Measurements from ENCODE around the gene BMP6. TPM values are rescaled to one million over a fixed set of nuclear protein-coding genes. Genes with fewer than 3 reads are reported as not detected.

Gene BMP6
- total and polyA plus RNA-seq, 12 donors: 0.59 to 4.1 (median 2.6) TPM

GRCh38 chr6:7899101-7899888, 173.4 kb downstream of the BMP6 start:
- peaks cover 0 to 100% (median 56%) of the 10 kb centered on the region in 9 donors for H3K36me3 ChIP-seq
- H3K9me3 ChIP-seq: no peaks in the 10 kb centered on the region
- no peaks in the 10 kb centered on the region for H3K27me3 ChIP-seq
- intact Hi-C loops (cut with DNase I): no loop called here
- H3K4me1 ChIP-seq: peaks cover 0 to 8% (median 0%) of the 10 kb centered on the region in 9 donors
- WGBS, 2 donors: 82 to 83% methylated on average over 5 of the region's 5 CpGs
- ATAC-seq (peak in 4 of 8 donors; percentile 22 to 41 (median 38)), DNase-seq (no peak)
- H3K4me3 ChIP-seq: no peak overlapping the region
- H3K27ac ChIP-seq: no peak overlapping the region
- TF ChIP-seq CTCF (IDR thresholded peaks at IDR 0.05): peak in 4 of 9 donors; percentile 7 to 26 (median 16)

GRCh38 chr6:7899889-7900213, 174.0 kb downstream of the BMP6 start:
- intact Hi-C loops (cut with DNase I): loop anchor here in 5 of 10 donors (5.0 to 10.0 kb wide), 3 partner anchors 105 to 175 kb away; partner anchors contain the start of gene BMP6 (in 3 of the 5)
- 69 to 70% methylated on average over 4 of the region's 4 CpGs for WGBS, 2 donors
- ATAC-seq (no peak), DNase-seq (no peak)
- Histone ChIP-seq H3K4me1 (peaks cover 0 to 13% (median 5%) of the 10 kb centered on the region in 9 donors), H3K9me3 (no peaks in the 10 kb centered on the region), H3K4me3 (no peak overlapping the region), H3K27me3 (no peaks in the 10 kb centered on the region), H3K36me3 (peaks cover 0 to 100% (median 56%) of the 10 kb centered on the region in 9 donors), H3K27ac (no peak overlapping the region)
- TF ChIP-seq CTCF (IDR thresholded peaks at IDR 0.05): no peak

- DNase-seq (no peak), ATAC-seq (no peak)
- Histone ChIP-seq H3K4me1 (peaks cover 0 to 21% (median 12%) of the 10 kb centered on the region in 9 donors), H3K4me3 (no peak overlapping the region), H3K27ac (no peak overlapping the region), H3K36me3 (peaks cover 0 to 92% (median 48%) of the 10 kb centered on the region in 9 donors), H3K9me3 (no peaks in the 10 kb centered on the region), H3K27me3 (no peaks in the 10 kb centered on the region)
- no peak for TF ChIP-seq CTCF (IDR thresholded peaks at IDR 0.05)
- intact Hi-C loops (cut with DNase I): loop anchor here in 5 of 10 donors (5.0 to 10.0 kb wide), 3 partner anchors 104 to 176 kb away; partner anchors contain the start of gene BMP6 (in 3 of the 5)
- WGBS, 2 donors: 87 to 90% methylated on average over 2 of the region's 2 CpGs
These were observed 174.7 kb downstream of the BMP6 start for GRCh38 chr6:7900621-7901020.

GRCh38 chr6:7901056-7901455, 175.2 kb downstream of the BMP6 start:
- Histone ChIP-seq H3K36me3 (peaks cover 0 to 88% (median 45%) of the 10 kb centered on the region in 9 donors), H3K27me3 (no peaks in the 10 kb centered on the region), H3K4me1 (peaks cover 0 to 24% (median 15%) of the 10 kb centered on the region in 9 donors), H3K9me3 (no peaks in the 10 kb centered on the region), H3K27ac (no peak overlapping the region), H3K4me3 (no peak overlapping the region)
- ATAC-seq (no peak), DNase-seq (no peak)
- TF ChIP-seq CTCF (IDR thresholded peaks at IDR 0.05): no peak
- intact Hi-C loops (cut with DNase I): loop anchor here in 5 of 10 donors (5.0 to 10.0 kb wide), 3 partner anchors 104 to 176 kb away; partner anchors contain the start of gene BMP6 (in 3 of the 5)
- 94% methylated on average over 9 of the region's 9 CpGs for WGBS, 2 donors

Measured in heart right ventricle (tissue), 16 donors.